Activated CD4-positive, alpha-beta T cell treated with anti-CD3 and anti-CD28 coated beads, Interleukin-2, amount 50 U/mL, for 1 hour (primary cell): Measurements from ENCODE around the gene RAMACL.

Experiments
- DNase-seq: peaks from one replicate; pipeline ENCODE4 v3.0.0-alpha.2; 2020

RAMACL gene

GRCh38 chr6:166617359-166617758, 30.9 kb upstream of the RAMACL start:
- DNase-seq: no peak

- DNase-seq: no peak
Observed at GRCh38 chr6:166616261-166617238, 30.1 kb upstream of the RAMACL start.

GRCh38 chr6:166615059-166615770, 28.7 kb upstream of the RAMACL start:
- no peak for DNase-seq

DNA sequence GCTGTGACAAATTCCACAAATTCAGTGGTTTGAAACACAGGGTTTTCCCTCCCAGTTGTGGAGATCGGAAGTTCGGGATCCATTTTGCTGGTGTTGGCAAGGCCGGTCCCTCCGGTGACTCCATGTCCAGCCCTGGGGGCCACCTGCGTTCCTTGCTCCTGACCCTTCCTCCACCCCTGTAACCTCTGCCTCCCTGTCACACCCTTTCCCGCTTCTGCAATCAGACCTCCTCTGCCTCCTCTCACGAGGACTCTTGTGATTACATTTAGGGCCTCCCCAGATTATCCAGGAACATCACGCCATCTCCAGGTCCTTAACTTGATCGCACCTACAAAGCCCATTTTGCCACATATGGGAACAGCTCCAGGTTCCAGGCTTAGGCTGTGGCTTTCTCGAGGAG, 28.1 kb upstream of the RAMACL start:
- DNase-seq: no peak

DNA sequence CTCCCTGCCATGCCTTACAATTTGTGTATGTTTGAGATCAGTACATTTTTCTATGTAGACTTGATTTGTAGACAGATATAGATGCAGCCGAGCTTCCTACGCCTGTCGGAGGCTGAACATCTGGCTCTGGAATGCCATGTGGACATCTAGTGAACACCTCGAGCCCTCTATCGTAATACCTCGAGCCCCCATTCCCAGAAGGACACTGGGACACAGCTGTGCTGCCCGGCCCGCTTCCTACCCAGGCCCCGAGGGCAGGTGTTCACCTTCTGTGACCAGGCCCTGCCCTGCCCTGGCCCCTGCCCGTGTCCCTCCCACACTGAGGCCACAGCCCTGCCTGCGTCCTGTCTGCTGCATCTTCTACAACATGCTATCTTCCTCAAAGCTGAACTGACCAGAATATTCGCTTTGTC, 27.7 kb upstream of the RAMACL start:
- DNase-seq: no peak

GRCh38 chr6:166613027-166613426, 26.5 kb upstream of the RAMACL start:
- no peak for DNase-seq

GRCh38 chr6:166612471-166612881, 26.0 kb upstream of the RAMACL start:
- no peak for DNase-seq

DNA sequence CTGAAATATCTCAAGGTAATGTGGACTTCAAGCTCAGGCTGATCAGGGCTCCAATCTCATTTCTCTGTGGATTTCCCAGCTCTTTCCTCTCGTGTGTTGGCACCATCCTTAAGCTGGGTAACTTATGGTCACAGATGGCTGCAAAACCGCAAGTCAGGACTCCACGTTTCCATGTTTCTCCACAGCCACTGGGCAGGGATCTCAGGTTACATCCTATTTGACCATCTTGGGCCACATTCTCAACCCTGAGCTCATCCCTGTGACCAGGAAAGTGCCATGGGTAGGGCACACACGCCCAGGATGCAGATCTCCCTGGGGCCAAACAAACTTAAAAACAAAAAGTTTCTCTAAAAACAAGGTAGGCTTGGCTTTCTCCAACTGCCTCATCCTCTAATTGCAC, 25.2 kb upstream of the RAMACL start:
- no peak for DNase-seq

GRCh38 chr6:166610069-166610468, 23.6 kb upstream of the RAMACL start:
- no peak for DNase-seq

GRCh38 chr6:166608774-166609173, 22.3 kb upstream of the RAMACL start:
- DNase-seq: no peak

DNA sequence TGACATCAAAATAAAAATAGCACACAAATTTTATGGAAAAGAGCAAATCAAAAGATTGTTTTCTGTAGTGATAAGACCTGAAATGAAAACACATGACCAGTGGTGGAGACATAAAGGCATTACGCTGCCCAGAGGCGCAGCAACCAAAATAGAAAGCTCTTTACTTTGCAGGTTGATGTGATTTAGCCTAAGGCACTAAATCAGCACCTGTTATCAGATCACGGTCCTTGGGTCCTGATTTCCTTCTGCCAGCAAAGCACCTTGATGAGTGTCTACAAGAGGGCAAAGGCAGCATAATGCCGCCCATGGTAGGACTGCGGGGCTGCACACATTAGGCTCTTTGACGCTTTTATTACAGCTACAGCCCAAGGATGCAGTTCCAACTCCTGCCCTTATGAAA, 19.3 kb upstream of the RAMACL start:
- no peak for DNase-seq

GRCh38 chr6:166604911-166605310, 18.4 kb upstream of the RAMACL start:
- no peak for DNase-seq

- DNase-seq: no peak
Observed at GRCh38 chr6:166604328-166604727, 17.9 kb upstream of the RAMACL start.

GRCh38 chr6:166603043-166603690, 16.7 kb upstream of the RAMACL start:
- no peak for DNase-seq

GRCh38 chr6:166601956-166602355, 15.5 kb upstream of the RAMACL start:
- no peak for DNase-seq

DNA sequence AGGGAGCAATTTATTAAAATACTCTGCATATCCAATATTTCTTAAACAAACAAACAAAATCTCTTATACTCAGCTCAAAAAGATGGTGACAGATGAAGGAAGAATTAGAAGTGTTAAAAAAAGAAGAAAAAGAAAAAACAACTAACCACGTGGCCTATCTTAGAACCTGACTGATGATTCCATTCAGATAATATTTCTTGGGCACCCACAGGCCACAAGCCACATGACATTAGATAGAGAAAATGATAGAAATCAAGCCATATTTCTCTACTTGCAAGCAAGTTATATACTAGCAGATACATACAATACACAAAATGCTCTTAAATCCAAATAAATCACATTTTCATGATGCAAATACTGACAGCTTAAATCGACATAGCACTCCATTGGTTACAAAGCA, 14.5 kb upstream of the RAMACL start:
- DNase-seq: no peak

- no peak for DNase-seq
Observed at GRCh38 chr6:166599205-166599604, 12.7 kb upstream of the RAMACL start.

- DNase-seq: no peak
Observed at GRCh38 chr6:166598441-166599138, 12.1 kb upstream of the RAMACL start.

GRCh38 chr6:166597711-166598440, 11.4 kb upstream of the RAMACL start:
- no peak for DNase-seq

GRCh38 chr6:166596776-166597507, 10.5 kb upstream of the RAMACL start:
- no peak for DNase-seq

DNA sequence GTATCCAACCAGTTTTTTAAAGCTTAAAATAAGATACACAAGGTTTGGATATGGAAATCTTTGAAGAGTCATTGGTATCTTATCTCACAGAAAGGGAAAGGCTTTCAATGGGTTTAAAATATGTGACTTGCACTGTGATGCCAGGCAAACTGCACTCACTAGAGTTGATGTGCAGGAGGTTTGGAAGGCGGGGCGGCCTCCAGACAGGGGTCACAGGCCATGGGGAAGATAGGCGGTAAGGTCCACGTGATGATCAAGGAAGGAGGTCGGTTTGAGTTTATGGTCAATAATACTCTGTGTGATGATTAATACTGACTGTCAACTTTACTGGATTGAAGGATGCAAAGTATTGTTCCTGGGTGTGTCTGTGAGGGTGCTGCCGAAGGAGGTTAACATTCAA, 9.5 kb upstream of the RAMACL start:
- no peak for DNase-seq
